ENCODE results near the gene EPHA2. TPM values are rescaled to one million over a fixed set of nuclear protein-coding genes. Genes with fewer than 3 reads are reported as not detected.
A peak's percentile ranks its signal among the peaks of the same experiment; 100 is the strongest.

Gene EPHA2
- total RNA-seq, 1 donor from 2014 or later, result 42.7 TPM

DNA sequence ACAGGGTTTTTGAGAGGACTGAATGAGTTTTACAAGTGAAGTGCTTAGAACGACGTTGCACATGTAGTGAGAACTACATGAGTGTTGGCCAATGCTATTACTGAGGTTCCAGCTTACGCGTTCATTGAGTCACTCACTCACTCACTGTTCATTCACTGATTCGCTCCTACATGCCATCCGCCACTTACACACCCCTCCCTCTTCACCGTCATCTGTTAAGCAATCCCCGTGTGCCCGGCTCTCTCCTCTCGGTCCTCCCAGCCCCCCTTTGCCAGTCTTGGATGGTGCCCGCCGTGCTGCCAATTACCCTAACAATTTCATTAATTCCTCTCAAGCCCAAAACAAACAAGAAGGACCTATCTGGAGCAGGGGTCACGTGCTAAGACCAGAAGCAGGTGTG, 27.3 kb upstream of the EPHA2 start:
- DNase-seq (ENCODE audit: low spot score in 2 of 2), result no peak
- Histone ChIP-seq H3K27ac (peak overlapping the region; percentile 81 to 98), H3K36me3 (no peaks in the 10 kb centered on the region), H3K4me3 (no peak overlapping the region), H3K27me3 (no peaks in the 10 kb centered on the region), H3K4me1 (peaks cover 0 to 29% of the 10 kb centered on the region in 2 donors), H3K9me3 (no peaks in the 10 kb centered on the region)
- no peak for TF ChIP-seq CTCF (IDR thresholded peaks at IDR 0.05)
- intact Hi-C loops (cut with DNase I), result loop anchor here (2.0 to 5.0 kb wide), 2 partner anchors 26 to 36 kb away; partner anchors contain the start of gene EPHA2

DNA sequence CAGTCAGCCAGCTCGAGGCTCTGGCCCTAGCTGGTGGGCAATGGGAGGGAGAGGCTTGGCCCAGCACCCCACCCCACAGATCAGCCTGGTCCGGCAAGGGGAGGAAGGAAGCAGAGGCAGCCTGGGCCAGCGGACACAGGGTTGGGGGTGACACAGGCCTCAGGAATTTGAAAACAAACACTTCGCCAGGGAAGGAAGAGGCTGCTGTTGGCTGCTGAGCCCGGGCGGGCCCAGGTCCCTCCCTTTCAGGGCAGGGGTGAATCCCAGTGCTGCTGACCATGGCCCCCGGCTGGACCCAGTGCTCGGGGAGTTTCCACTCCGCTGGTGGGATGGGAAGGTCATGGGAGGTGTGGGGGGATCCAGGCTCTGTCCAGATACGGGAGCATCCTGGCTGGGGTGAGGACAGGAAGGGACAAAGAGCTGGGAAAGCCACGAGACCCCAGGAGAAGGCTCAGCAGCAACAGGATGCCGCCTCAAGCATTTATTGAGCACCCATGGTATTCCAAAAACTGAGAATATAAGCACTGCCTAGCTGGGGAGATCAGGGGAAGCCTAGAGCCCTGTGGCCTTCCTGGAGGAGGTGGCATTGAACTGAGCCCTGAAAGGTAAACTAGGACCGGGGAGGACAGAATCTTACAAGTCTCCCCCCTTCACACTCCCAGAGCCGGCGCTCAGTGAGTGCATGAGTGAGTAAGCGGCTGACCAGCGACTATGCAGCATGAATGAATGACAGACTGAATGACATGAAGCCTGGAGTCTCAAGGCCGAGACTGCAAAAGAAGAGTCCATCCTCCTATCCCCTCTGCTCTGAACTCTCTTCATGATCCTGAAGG, 26.2 kb upstream of the EPHA2 start:
- TF ChIP-seq CTCF (IDR thresholded peaks at IDR 0.05), result no peak

GRCh38 chr1:16180291-16180824, 24.5 kb upstream of the EPHA2 start:
- intact Hi-C loops (cut with DNase I), result loop anchor here (5.0 kb wide), 1 partner anchor 33 kb away; no protein-coding TSS in a partner anchor
- H3K27me3 ChIP-seq, result no peaks in the 10 kb centered on the region
- H3K4me1 ChIP-seq, result peaks cover 10 to 45% of the 10 kb centered on the region in 2 donors
- no peaks in the 10 kb centered on the region for H3K36me3 ChIP-seq
- H3K27ac ChIP-seq, result peak overlapping the region; percentile 81 to 98
- TF ChIP-seq CTCF (IDR thresholded peaks at IDR 0.05), result no peak
- DNase-seq (ENCODE audit: low spot score in 2 of 2), result no peak
- no peaks in the 10 kb centered on the region for H3K9me3 ChIP-seq
- H3K4me3 ChIP-seq, result no peak overlapping the region

More for the DNA sequence above, 26.2 kb upstream of the EPHA2 start:
- H3K27ac ChIP-seq, result peak overlapping the region; percentile 81 to 98
- peaks cover 0 to 29% of the 10 kb centered on the region in 2 donors for H3K4me1 ChIP-seq
- no peaks in the 10 kb centered on the region for H3K36me3 ChIP-seq
- no peak overlapping the region for H3K4me3 ChIP-seq
- intact Hi-C loops (cut with DNase I), result loop anchor here (2.0 to 5.0 kb wide), 2 partner anchors 25 to 35 kb away; partner anchors contain the start of gene EPHA2
- no peaks in the 10 kb centered on the region for H3K9me3 ChIP-seq
- DNase-seq (ENCODE audit: low spot score in 2 of 2), result peak; percentile 48 to 95
- no peaks in the 10 kb centered on the region for H3K27me3 ChIP-seq

GRCh38 chr1:16178596-16179497, 23.0 kb upstream of the EPHA2 start:
- no peaks in the 10 kb centered on the region for H3K36me3 ChIP-seq
- peaks cover 11 to 58% of the 10 kb centered on the region in 2 donors for H3K4me1 ChIP-seq
- no peak for TF ChIP-seq CTCF (IDR thresholded peaks at IDR 0.05)
- H3K9me3 ChIP-seq, result no peaks in the 10 kb centered on the region
- no peak overlapping the region for H3K4me3 ChIP-seq
- no peak for DNase-seq (ENCODE audit: low spot score in 2 of 2)
- no peaks in the 10 kb centered on the region for H3K27me3 ChIP-seq
- intact Hi-C loops (cut with DNase I), result no loop called here
- H3K27ac ChIP-seq, result no peak overlapping the region

DNA sequence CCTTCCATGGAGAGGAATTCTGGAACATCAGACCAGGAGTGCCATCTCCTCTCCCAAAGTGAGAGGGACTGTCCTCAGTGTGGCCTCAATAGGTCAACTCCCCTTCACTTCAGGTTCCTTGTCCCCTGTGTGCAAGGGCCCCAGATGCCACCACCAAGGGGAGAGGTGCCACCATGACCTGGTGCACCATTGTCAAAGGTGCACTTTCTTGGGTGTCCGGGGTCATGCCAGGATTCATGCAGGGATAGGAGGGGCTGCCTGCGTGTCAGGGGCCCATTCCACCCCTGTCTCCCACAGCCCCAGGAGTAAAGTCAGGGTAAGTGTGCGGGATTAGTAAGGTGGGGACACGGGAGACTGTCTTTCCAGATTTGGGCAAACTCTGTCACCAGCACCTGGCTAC, 21.4 kb upstream of the EPHA2 start:
- Histone ChIP-seq H3K27me3 (no peaks in the 10 kb centered on the region), H3K4me3 (no peak overlapping the region), H3K4me1 (peaks cover 11 to 58% of the 10 kb centered on the region in 2 donors), H3K27ac (peak overlapping the region in 1 of 2 donors; percentile 94), H3K9me3 (no peaks in the 10 kb centered on the region), H3K36me3 (no peaks in the 10 kb centered on the region)
- no peak for TF ChIP-seq CTCF (IDR thresholded peaks at IDR 0.05)
- no peak for DNase-seq (ENCODE audit: low spot score in 2 of 2)
- intact Hi-C loops (cut with DNase I), result no loop called here
